ENCODE measurements around the gene ADIPOR1. TPM values are rescaled to one million over a fixed set of nuclear protein-coding genes. Genes with fewer than 3 reads are reported as not detected.

Gene ADIPOR1
- total RNA-seq, 1 donor from 2014 or later: 48.4 TPM

DNA sequence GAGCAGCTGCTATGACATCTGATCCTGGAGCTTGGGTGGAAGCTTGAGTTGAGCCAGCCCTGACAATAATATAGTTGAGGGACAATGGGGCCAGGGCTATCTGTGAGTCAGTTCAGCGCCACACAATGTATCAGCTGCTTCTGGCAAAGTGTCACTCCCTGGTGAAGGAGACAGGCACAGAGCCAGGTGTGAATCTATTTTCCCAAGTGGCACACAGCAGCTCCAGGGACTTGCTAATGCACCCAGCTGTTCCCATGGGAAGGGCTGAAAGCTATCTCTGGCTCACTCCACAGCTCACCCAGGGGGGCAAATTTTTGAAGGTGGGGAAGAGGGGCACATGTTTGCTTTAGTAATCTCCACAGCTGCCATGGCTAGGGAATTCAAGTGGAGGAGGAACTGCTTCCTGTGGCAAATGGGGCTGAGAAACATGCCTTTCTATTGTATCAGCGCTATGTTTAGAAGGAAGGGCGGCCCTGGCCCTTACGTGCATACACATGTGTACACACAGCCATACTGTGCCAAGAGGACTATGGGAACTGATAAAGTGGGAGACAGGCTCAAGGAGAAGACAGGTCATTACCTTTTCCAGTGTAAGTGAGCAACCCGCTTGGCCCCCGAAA lies 6.8 kb upstream of the ADIPOR1 start:
- Mint-ChIP-seq H3K9me3 (ENCODE audit: unreplicated experiment) (peaks cover 8% of the 10 kb centered on the region), H3K27ac (ENCODE audit: unreplicated experiment) (peak overlapping the region; percentile 83), H3K27me3 (ENCODE audit: unreplicated experiment) (no peaks in the 10 kb centered on the region), H3K4me1 (ENCODE audit: low read depth, unreplicated experiment) (peaks cover 21% of the 10 kb centered on the region), H3K36me3 (ENCODE audit: unreplicated experiment) (no peaks in the 10 kb centered on the region), H3K4me3 (ENCODE audit: unreplicated experiment) (peak overlapping the region; percentile 87)
- no peak for DNase-seq
- TF ChIP-seq, protein P1, sequence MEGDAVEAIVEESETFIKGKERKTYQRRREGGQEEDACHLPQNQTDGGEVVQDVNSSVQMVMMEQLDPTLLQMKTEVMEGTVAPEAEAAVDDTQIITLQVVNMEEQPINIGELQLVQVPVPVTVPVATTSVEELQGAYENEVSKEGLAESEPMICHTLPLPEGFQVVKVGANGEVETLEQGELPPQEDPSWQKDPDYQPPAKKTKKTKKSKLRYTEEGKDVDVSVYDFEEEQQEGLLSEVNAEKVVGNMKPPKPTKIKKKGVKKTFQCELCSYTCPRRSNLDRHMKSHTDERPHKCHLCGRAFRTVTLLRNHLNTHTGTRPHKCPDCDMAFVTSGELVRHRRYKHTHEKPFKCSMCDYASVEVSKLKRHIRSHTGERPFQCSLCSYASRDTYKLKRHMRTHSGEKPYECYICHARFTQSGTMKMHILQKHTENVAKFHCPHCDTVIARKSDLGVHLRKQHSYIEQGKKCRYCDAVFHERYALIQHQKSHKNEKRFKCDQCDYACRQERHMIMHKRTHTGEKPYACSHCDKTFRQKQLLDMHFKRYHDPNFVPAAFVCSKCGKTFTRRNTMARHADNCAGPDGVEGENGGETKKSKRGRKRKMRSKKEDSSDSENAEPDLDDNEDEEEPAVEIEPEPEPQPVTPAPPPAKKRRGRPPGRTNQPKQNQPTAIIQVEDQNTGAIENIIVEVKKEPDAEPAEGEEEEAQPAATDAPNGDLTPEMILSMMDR (IDR thresholded peaks at IDR 0.05; ENCODE audit: partially characterized antibody, unreplicated experiment): no peak

DNA sequence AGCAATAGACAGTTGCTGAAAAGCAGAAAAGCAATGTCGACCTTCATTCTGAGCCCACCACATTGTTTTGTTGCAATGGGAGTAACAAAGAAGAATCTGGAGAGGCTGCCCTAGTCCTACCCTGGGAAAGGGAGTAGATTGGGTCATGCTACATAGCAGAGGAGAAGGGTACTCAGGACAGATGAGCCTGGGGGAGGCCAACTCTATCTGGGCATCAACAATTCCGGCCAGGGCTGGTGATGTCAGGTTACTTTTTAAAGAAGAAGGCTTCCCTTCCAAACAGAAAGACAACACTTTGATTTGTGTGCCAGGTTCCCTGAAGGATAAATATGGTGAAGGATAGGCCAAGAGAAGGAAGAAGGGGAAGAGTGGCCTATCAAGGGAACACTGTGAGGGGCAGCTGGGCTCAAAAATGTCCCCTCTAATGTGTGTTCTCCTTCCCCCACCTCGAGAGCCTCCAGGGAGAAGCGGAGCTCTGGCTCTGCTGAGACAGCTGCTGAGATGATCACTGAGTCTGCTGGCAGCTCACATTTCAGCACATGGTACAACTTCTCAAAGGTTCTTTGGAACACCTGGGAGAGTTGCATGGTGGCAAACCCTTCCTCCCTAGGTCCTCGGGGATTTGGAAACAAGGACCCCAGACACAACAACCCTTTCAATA lies 3.2 kb upstream of the ADIPOR1 start:
- H3K4me3 Mint-ChIP-seq (ENCODE audit: unreplicated experiment): no peak overlapping the region
- H3K27me3 Mint-ChIP-seq (ENCODE audit: unreplicated experiment): peaks cover 3% of the 10 kb centered on the region
- H3K4me1 Mint-ChIP-seq (ENCODE audit: low read depth, unreplicated experiment): peaks cover 26% of the 10 kb centered on the region

DNA sequence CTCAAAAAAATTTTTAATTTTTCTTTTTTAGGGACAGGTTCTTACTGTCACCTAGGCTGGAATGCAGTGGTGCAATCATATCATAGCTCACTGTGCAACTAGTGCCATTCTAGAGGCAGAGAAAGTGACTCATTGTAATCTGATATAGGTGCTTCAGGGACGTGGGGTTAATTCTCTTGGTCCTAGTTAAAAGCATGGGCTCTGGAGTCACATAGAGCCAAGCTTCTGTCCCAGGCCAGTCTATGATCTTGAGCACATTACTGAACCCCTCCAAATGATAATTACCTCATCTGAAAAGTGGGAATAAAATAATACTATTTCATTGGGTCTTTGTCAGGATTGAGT lies 1.1 kb upstream of the ADIPOR1 start:
- Mint-ChIP-seq H3K4me1 (ENCODE audit: low read depth, unreplicated experiment) (peaks cover 9% of the 10 kb centered on the region), H3K27ac (ENCODE audit: unreplicated experiment) (no peak overlapping the region), H3K27me3 (ENCODE audit: unreplicated experiment) (peaks cover 3% of the 10 kb centered on the region), H3K4me3 (ENCODE audit: unreplicated experiment) (no peak overlapping the region), H3K36me3 (ENCODE audit: unreplicated experiment) (no peaks in the 10 kb centered on the region), H3K9me3 (ENCODE audit: unreplicated experiment) (peaks cover 5% of the 10 kb centered on the region)
- TF ChIP-seq, protein P1 (IDR thresholded peaks at IDR 0.05; ENCODE audit: partially characterized antibody, unreplicated experiment): no peak
- DNase-seq: no peak

More for the DNA sequence above, 3.2 kb upstream of the ADIPOR1 start:
- no peak for DNase-seq
- Mint-ChIP-seq H3K36me3 (ENCODE audit: unreplicated experiment) (no peaks in the 10 kb centered on the region), H3K9me3 (ENCODE audit: unreplicated experiment) (peaks cover 11% of the 10 kb centered on the region), H3K27ac (ENCODE audit: unreplicated experiment) (no peak overlapping the region)
- TF ChIP-seq, protein P1 (IDR thresholded peaks at IDR 0.05; ENCODE audit: partially characterized antibody, unreplicated experiment): no peak

DNA sequence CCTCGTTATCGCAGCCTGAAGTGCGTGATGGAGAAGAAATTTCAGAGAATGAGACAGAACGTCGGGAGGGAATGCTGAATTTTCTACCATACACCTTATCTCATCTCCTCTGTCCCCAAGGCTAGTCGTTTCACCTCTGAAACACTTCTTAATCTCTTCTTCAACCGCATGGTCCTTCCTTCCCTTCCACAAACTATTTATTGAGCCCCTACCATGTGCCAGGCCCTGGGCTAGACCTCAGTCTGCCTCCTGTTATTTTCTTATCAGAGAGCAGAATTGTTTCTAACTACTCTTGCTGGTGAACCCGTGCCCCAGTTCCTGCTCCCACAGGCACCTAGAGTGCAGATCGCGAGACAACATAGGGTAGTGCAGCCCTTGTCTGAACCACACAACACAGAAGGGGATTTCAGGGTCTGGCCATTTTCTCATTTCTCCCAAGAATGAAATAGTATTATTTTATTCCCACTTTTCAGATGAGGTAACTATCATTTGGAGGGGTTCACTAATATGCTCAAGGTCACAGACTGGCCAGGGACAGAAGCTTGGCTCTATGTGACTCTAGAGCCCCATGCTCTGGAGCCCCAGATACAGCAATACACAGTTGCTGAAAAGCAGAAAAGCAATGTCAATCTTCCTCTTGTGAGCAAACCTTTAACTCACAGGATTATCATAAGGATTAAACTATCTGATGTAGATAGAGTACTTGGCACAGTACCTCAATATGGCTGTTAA lies 598 bp upstream of the ADIPOR1 start:
- H3K27ac Mint-ChIP-seq (ENCODE audit: unreplicated experiment): peak overlapping the region; percentile 83
- no peaks in the 10 kb centered on the region for H3K36me3 Mint-ChIP-seq (ENCODE audit: unreplicated experiment)
- no peak for DNase-seq
- H3K4me3 Mint-ChIP-seq (ENCODE audit: unreplicated experiment): peak overlapping the region; percentile 98
- H3K4me1 Mint-ChIP-seq (ENCODE audit: low read depth, unreplicated experiment): peaks cover 8% of the 10 kb centered on the region
- TF ChIP-seq, protein P1 (IDR thresholded peaks at IDR 0.05; ENCODE audit: partially characterized antibody, unreplicated experiment): no peak
- H3K9me3 Mint-ChIP-seq (ENCODE audit: unreplicated experiment): peaks cover 5% of the 10 kb centered on the region
- H3K27me3 Mint-ChIP-seq (ENCODE audit: unreplicated experiment): peaks cover 3% of the 10 kb centered on the region

DNA sequence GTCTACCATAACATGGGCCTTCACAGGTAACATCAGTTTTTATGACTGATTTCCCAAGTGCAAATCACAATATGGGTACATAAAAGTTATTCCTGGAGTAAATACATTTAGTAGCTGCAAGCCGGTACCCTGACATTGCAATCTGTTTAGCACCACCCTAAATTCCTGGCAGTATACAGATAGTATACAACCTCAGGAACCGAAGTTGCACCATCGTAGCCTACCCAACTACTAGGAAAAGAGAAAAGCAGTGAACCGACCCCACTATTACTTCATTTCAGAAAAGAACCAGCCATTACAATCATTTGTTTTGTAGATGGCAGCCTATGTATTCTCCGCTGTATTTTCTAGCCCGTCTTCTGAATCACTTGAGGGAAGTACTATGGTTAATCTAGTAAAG lies 1.1 kb downstream of the ADIPOR1 start:
- H3K4me1 Mint-ChIP-seq (ENCODE audit: low read depth, unreplicated experiment): peaks cover 8% of the 10 kb centered on the region
- TF ChIP-seq, protein P1 (IDR thresholded peaks at IDR 0.05; ENCODE audit: partially characterized antibody, unreplicated experiment): no peak
- H3K36me3 Mint-ChIP-seq (ENCODE audit: unreplicated experiment): no peaks in the 10 kb centered on the region
- no peak for DNase-seq
- H3K4me3 Mint-ChIP-seq (ENCODE audit: unreplicated experiment): peak overlapping the region; percentile 91
- H3K9me3 Mint-ChIP-seq (ENCODE audit: unreplicated experiment): peaks cover 5% of the 10 kb centered on the region
- H3K27ac Mint-ChIP-seq (ENCODE audit: unreplicated experiment): no peak overlapping the region
- H3K27me3 Mint-ChIP-seq (ENCODE audit: unreplicated experiment): peaks cover 3% of the 10 kb centered on the region

All from glutamatergic neuron (in vitro differentiated cells).